Liver (tissue), 3 donors: Measurements from ENCODE around the gene LGALS4.

Experiments
- GABPA ChIP-seq, 2 donors: IDR thresholded peaks in 1 of 2; conservative IDR thresholded peaks in 1 of 2; 2 replicates each; pipeline ENCODE4 v1.6.1; 2016; ENCODE audit warnings: antibody characterized with exemption in 2 of 2, mild to moderate bottlenecking in 1 of 2, moderate library complexity in 1 of 2
- RAD21 ChIP-seq, 2 donors: IDR thresholded peaks; 2 replicates each; pipeline ENCODE4 v1.6.1; 2016; ENCODE audit warnings: antibody characterized with exemption in 2 of 2, mild to moderate bottlenecking in 2 of 2
- TF ChIP-seq, protein P1 (sequence below): IDR thresholded peaks from 2 replicates; pipeline ENCODE4 v1.6.1; 2016; ENCODE audit warnings: antibody characterized with exemption
- TF ChIP-seq, protein P2 (sequence below): fragments of 150-350 bp; IDR thresholded peaks from 2 replicates; pipeline ENCODE4 v1.5.1; 2017; ENCODE audit warnings: improper control_type of control experiment, low read depth, low read length; ENCODE audit not compliant: missing input control
- TF ChIP-seq, protein P3 (sequence below): IDR thresholded peaks from 2 replicates; pipeline ENCODE4 v1.6.1; 2016; ENCODE audit warnings: antibody characterized with exemption
- donor health status: healthy.
- donor health status: healthy.

DNA sequence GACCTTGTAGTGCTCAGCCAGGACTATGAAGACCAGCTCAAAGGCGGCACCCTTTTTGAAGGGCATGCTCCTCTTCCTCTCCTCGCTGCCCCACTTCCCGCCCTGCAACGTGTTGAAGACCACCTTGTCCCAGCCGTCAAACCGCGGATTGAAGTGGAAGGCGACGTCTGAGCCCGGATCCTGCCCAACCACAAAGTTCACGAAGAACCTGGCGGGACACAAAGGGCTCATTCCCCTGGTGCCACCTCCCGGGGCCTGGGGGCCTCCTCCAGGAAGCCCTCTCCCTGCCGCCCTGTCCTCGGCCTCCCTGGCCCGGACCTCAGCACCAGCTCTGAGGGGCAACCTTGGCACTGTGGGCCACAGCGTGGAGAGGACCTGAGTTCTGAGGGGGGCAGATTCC lies 4.0 kb downstream of the LGALS4 start:
- TF ChIP-seq, protein P1, sequence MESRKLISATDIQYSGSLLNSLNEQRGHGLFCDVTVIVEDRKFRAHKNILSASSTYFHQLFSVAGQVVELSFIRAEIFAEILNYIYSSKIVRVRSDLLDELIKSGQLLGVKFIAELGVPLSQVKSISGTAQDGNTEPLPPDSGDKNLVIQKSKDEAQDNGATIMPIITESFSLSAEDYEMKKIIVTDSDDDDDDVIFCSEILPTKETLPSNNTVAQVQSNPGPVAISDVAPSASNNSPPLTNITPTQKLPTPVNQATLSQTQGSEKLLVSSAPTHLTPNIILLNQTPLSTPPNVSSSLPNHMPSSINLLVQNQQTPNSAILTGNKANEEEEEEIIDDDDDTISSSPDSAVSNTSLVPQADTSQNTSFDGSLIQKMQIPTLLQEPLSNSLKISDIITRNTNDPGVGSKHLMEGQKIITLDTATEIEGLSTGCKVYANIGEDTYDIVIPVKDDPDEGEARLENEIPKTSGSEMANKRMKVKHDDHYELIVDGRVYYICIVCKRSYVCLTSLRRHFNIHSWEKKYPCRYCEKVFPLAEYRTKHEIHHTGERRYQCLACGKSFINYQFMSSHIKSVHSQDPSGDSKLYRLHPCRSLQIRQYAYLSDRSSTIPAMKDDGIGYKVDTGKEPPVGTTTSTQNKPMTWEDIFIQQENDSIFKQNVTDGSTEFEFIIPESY: no peak
- no peak for TF ChIP-seq GABPA (IDR thresholded peaks at IDR 0.05 in 1 of 2, conservative IDR thresholded peaks at IDR 0.05 in 1 of 2)
- TF ChIP-seq, protein P2, sequence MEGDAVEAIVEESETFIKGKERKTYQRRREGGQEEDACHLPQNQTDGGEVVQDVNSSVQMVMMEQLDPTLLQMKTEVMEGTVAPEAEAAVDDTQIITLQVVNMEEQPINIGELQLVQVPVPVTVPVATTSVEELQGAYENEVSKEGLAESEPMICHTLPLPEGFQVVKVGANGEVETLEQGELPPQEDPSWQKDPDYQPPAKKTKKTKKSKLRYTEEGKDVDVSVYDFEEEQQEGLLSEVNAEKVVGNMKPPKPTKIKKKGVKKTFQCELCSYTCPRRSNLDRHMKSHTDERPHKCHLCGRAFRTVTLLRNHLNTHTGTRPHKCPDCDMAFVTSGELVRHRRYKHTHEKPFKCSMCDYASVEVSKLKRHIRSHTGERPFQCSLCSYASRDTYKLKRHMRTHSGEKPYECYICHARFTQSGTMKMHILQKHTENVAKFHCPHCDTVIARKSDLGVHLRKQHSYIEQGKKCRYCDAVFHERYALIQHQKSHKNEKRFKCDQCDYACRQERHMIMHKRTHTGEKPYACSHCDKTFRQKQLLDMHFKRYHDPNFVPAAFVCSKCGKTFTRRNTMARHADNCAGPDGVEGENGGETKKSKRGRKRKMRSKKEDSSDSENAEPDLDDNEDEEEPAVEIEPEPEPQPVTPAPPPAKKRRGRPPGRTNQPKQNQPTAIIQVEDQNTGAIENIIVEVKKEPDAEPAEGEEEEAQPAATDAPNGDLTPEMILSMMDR: no peak
- TF ChIP-seq, protein P3, sequence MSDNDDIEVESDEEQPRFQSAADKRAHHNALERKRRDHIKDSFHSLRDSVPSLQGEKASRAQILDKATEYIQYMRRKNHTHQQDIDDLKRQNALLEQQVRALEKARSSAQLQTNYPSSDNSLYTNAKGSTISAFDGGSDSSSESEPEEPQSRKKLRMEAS: no peak
- TF ChIP-seq RAD21 (IDR thresholded peaks at IDR 0.05): no peak
